OCI-LY3 (cell line): Measurements from ENCODE around the gene C10orf105.

Source experiments
- H2AFZ ChIP-seq: fragments of 200-600, 300-600 bp; shearing (Covaris generic); 2 replicates; pipeline ENCODE4 v1.6.0; 2014; ENCODE audit warnings: antibody characterized with exemption, low read depth, low read length
- H3K27ac ChIP-seq: fragments of 200-600, 300-600 bp; sonication (generic); 2 replicates; pipeline ENCODE4 v1.5.1; 2014; ENCODE audit warnings: mild to moderate bottlenecking, low read length, moderate library complexity, mixed read lengths
- H3K27me3 ChIP-seq: fragments of 200-600, 300-600 bp; sonication (generic); 2 replicates; pipeline ENCODE4 v1.6.1; 2014; ENCODE audit warnings: low read depth, low read length, mixed read lengths
- H3K36me3 ChIP-seq: fragments of 200-600, 300-600 bp; sonication (generic); replicated peaks from 2 replicates; pipeline ENCODE3; 2014; ENCODE audit warnings: low read depth, low read length, mixed read lengths
- H3K4me1 ChIP-seq: fragments of 300-600, 200-600 bp; sonication (generic); 2 replicates; pipeline ENCODE4 v1.6.1; 2014; ENCODE audit warnings: low read length, mixed read lengths
- H3K4me2 ChIP-seq: fragments of 200-600, 300-600 bp; sonication (generic); 2 replicates; pipeline ENCODE4 v1.6.1; 2014; ENCODE audit warnings: low read length, mixed read lengths
- H3K4me3 ChIP-seq: fragments of 300-600, 200-600 bp; sonication (generic); 2 replicates; pipeline ENCODE4 v1.5.1; 2014; ENCODE audit warnings: antibody characterized with exemption, mild to moderate bottlenecking, low read length, moderate library complexity
- H3K79me2 ChIP-seq: fragments of 300-600, 200-600 bp; shearing (Covaris generic); 2 replicates; pipeline ENCODE4 v1.6.1; 2014; ENCODE audit warnings: mild to moderate bottlenecking, low read length, mixed read lengths
- H3K9ac ChIP-seq: fragments of 300-600, 200-600 bp; shearing (Covaris generic); 2 replicates; pipeline ENCODE4 v1.6.0; 2014; ENCODE audit warnings: mild to moderate bottlenecking, low read length, moderate library complexity
- H3K9me3 ChIP-seq: fragments of 200-600, 300-600 bp; shearing (Covaris generic); 2 replicates; pipeline ENCODE4 v1.6.1; 2014; ENCODE audit warnings: low read length, mixed read lengths; ENCODE audit not compliant: insufficient read depth
- H4K20me1 ChIP-seq: fragments of 200-600, 300-600 bp; sonication (generic); 2 replicates; pipeline ENCODE4 v1.6.1; 2016; ENCODE audit warnings: low read length, mixed read lengths; ENCODE audit not compliant: insufficient read depth
- EZH2phosphoT487 ChIP-seq: fragments of 200-600 bp; shearing (Covaris generic); IDR thresholded peaks from 2 replicates; pipeline ENCODE4 v1.6.1; 2018; ENCODE audit warnings: antibody characterized with exemption, mixed run types, low read depth
- TF ChIP-seq, protein P1 (sequence below): fragments of 200-600, 300-600 bp; sonication (generic); IDR thresholded peaks from 2 replicates; pipeline ENCODE4 v1.5.1; 2014; ENCODE audit warnings: antibody characterized with exemption, low read length, low read depth

C10orf105 gene

DNA sequence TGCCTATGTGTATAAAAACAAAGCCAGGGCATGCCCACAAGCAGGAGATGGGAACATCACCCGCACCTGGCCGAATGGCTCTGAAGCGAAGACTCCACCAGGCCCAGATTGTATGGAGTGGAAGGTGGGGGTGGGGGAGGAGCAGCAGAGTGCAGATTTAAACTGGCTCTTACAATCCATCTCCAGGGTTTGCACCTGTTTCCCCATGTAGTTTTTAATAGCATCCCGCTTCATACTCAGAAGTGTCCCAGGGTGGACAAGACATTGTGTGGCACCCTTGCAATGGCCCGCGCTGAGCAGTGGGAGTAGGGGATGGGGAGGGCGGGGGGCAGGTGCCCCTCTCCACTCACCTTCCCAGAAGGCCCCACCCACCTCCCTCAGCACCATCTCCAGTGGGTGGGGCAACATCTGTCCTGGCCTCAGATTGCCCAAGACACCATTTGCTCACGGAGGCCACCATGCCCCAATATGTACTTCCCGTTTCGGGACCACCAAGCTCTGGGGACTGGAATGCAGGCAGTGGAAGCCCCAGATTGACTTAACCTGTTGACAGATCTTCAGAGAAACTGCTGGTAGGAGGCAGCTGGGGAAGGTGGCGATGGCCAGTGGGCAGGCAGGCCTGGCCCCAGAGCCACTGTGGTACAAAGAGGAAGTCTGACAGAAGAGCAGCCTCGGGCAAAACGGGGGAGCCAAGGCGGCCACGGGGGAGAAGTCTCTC, 30.7 kb upstream of the C10orf105 start:
- Histone ChIP-seq H4K20me1 (no peaks in the 10 kb centered on the region), H3K4me3 (no peak overlapping the region), H2AFZ (no peak overlapping the region), H3K27me3 (peaks cover 17% of the 10 kb centered on the region), H3K4me1 (peaks cover 25% of the 10 kb centered on the region), H3K9me3 (no peaks in the 10 kb centered on the region), H3K36me3 (no peaks in the 10 kb centered on the region), H3K9ac (no peak overlapping the region), H3K27ac (no peak overlapping the region), H3K79me2 (no peaks in the 10 kb centered on the region), H3K4me2 (no peak overlapping the region)
- TF ChIP-seq, protein P1, sequence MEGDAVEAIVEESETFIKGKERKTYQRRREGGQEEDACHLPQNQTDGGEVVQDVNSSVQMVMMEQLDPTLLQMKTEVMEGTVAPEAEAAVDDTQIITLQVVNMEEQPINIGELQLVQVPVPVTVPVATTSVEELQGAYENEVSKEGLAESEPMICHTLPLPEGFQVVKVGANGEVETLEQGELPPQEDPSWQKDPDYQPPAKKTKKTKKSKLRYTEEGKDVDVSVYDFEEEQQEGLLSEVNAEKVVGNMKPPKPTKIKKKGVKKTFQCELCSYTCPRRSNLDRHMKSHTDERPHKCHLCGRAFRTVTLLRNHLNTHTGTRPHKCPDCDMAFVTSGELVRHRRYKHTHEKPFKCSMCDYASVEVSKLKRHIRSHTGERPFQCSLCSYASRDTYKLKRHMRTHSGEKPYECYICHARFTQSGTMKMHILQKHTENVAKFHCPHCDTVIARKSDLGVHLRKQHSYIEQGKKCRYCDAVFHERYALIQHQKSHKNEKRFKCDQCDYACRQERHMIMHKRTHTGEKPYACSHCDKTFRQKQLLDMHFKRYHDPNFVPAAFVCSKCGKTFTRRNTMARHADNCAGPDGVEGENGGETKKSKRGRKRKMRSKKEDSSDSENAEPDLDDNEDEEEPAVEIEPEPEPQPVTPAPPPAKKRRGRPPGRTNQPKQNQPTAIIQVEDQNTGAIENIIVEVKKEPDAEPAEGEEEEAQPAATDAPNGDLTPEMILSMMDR, result no peak
- no peak for TF ChIP-seq EZH2phosphoT487

DNA sequence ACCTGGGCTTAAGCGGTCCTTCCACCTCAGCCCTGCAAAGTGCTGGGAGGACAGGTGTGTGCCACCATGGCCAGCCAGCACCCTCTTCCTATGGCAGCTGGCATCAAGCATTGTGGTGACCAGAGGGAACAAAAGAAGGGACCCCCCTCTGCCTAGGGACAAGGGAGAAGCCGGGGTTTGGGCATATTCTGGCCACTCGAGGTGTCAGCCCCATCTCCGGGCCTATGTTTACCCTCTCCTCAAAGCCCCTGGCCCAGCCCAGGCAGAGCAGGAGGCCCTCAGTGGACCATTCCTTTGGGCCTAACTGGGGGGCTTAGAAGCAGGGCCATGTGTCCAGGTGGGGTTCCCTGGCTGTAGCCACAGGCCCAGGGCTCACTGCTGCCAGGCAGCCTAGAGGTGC, 29.8 kb upstream of the C10orf105 start:
- Histone ChIP-seq H3K4me3 (no peak overlapping the region), H3K4me1 (peaks cover 25% of the 10 kb centered on the region), H3K4me2 (0 out of 2 replicates have a peak overlapping the region, but pooled peaks have one; percentile 64), H3K79me2 (no peaks in the 10 kb centered on the region), H2AFZ (no peak overlapping the region), H3K27ac (no peak overlapping the region), H4K20me1 (no peaks in the 10 kb centered on the region), H3K27me3 (peaks cover 9% of the 10 kb centered on the region), H3K9ac (no peak overlapping the region), H3K9me3 (no peaks in the 10 kb centered on the region), H3K36me3 (no peaks in the 10 kb centered on the region)
- TF ChIP-seq, protein P1, result no peak
- no peak for TF ChIP-seq EZH2phosphoT487

DNA sequence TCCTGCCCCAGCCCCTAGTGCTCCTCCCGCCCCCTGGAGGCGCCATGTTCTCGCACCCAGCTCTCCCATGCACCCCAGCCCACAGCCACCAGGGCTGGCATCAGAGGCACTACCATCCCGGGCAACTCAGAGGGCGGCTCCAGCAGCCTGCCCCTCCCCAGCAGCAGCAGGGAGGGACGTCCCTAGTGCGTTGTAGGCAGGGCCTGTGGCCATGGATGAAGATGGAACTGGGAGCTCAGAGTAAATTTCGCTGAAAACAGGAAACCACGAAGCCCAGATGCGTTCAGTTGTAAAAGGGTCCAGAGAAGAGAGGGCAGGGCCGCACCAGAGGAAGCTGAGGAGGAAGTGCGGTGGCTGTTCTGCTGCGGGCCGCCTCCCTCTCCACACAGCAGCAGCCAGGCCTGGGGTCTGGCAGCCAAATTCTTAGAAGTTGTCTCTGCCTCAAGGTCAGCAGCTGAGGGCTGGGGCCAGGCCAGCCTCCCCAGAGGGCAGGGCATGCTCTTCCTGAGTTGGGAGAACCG, 29.2 kb upstream of the C10orf105 start:
- Histone ChIP-seq H3K36me3 (no peaks in the 10 kb centered on the region), H3K79me2 (no peaks in the 10 kb centered on the region), H3K27ac (no peak overlapping the region), H3K4me2 (peak overlapping the region; percentile 64), H3K4me3 (peak overlapping the region; percentile 18; the same call in 1 of the 2 replicates), H2AFZ (peak overlapping the region; percentile 97), H3K9me3 (no peaks in the 10 kb centered on the region), H3K9ac (peak overlapping the region; percentile 4; the same call in 1 of the 2 replicates), H4K20me1 (no peaks in the 10 kb centered on the region), H3K4me1 (peaks cover 25% of the 10 kb centered on the region), H3K27me3 (peaks cover 4% of the 10 kb centered on the region)
- TF ChIP-seq EZH2phosphoT487, result no peak
- TF ChIP-seq, protein P1, result no peak

DNA sequence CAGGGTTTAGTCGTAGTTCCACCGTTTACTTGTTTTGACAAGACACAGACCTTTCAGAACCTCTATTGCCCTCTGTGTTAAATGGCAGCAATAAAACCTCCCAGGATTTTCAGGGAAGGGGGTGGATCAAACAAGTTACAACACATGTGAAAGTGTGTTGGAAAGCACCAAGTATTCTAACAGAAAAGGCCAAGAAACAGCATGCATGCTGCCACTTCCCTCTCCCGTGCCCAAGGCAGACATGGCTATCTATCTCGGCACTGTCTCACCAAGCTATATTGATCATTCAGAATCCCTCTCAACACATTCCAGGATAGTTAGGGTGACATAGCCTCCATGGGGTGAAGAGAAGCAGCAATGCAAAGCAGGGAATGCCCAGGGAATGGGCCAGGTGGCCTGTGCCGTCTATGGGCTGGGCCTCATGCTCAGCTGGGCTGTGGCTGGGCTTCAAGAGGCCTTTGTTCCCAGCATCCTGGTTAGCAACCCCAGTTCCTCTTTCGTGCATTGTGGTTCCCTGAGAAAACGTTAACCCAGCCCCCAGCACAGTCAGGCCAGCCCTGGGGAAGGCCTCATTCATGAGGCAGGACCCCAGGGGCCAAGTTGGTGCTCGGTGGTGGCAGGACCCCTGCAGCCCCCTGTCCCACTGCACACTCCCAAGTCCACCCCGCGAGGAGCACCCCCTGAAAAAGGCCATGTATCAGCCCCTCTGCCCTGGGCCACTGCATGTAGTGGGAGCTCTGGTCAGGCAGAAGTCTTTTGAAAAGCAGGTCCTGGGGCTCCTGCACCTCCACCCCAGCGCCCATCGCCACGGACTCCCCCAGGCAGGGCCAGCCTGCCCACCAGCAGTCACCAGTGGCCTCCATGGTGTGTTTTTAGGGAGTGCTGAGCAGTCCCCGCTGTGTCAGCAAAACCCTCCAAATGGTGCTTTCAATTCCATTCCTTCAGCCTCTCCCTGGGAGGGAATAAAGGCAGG, 28.3 kb upstream of the C10orf105 start:
- Histone ChIP-seq H3K4me3 (no peak overlapping the region), H3K4me2 (peak overlapping the region; percentile 64), H2AFZ (peak overlapping the region; percentile 33; the same call in 1 of the 2 replicates), H3K9me3 (no peaks in the 10 kb centered on the region), H3K4me1 (peaks cover 25% of the 10 kb centered on the region), H3K27ac (no peak overlapping the region; the same call in 1 of the 2 replicates), H3K36me3 (no peaks in the 10 kb centered on the region), H4K20me1 (no peaks in the 10 kb centered on the region), H3K27me3 (no peaks in the 10 kb centered on the region), H3K79me2 (no peaks in the 10 kb centered on the region), H3K9ac (no peak overlapping the region)
- TF ChIP-seq, protein P1, result no peak
- TF ChIP-seq EZH2phosphoT487, result no peak
